HepG2 (cell line): Measurements from ENCODE around the gene RAD54L. TPM values are rescaled to one million over a fixed set of nuclear protein-coding genes. Genes with fewer than 3 reads are reported as not detected.

Experiments
- ATAC-seq: fragments of 200-7000 bp; cut with Tn5 transposase; 3 replicates; pipeline ENCODE4 v1.9.1; 2020; ENCODE audit warnings: mild to moderate bottlenecking, moderate library complexity
- BruUV-seq: library from RNA; stranded (reverse); fragments of 400-500 nt; replicated peaks from 2 replicates; lab custom pipeline; 2021; lab: Mats Ljungman, UMichigan
- CTCF ChIA-PET: fragments of 300-600 bp; formaldehyde crosslinking; extraction: SDS; loops from one replicate; lab custom pipeline; 2021; ENCODE audit warnings: low total read pairs, inconsistent platforms, low intra/inter-chr PET ratio; lab: Yijun Ruan, JAX
- POLR2A ChIA-PET: fragments of 350-600 bp; sonication (Branson Sonifier 250); formaldehyde crosslinking; loops from one replicate; lab custom pipeline; 2020; ENCODE audit warnings: antibody characterized with exemption, inconsistent platforms; lab: Yijun Ruan, JAX
- DNase-seq: peaks from one replicate; pipeline ENCODE4 v3.0.0-alpha.2; 2015; ENCODE audit warnings: low spot score
- FAIRE-seq: peaks from 3 replicates; lab custom pipeline; 2011; peaks lifted over from hg19 to GRCh38; lab: Jason Lieb, UNC
- H2AFZ ChIP-seq: one replicate; pipeline ENCODE4 v1.6.1; 2011; ENCODE audit warnings: low read length, inconsistent platforms
- H3K27ac ChIP-seq: fragments of 300-600 bp; 3 replicates; pipeline ENCODE4 v1.8.0; 2011; ENCODE audit warnings: mixed run types, mild to moderate bottlenecking, mixed read lengths, low read length, inconsistent platforms; ENCODE audit not compliant: insufficient read depth; ENCODE audit errors: extremely low read length
- H3K27me3 ChIP-seq, 2 experiments: fragments of 200-600 bp in 1 of 2; 2 replicates in 1 of 2; 3 replicates in 1 of 2; pipeline versions ENCODE4 v1.6.0 to v1.8.0; 2011; ENCODE audit warnings: low read length in 2 of 2, mild to moderate bottlenecking in 2 of 2, moderate library complexity in 2 of 2, inconsistent platforms in 1 of 2; ENCODE audit not compliant: insufficient read depth in 2 of 2, control insufficient read depth in 1 of 2
- H3K36me3 ChIP-seq, 2 experiments: fragments of 200-600 bp in 1 of 2; replicated peaks in 1 of 2; 2 replicates in 1 of 2; 3 replicates in 1 of 2; pipeline versions ENCODE4 v1.5.1 to v1.8.0; 2011; ENCODE audit warnings: low read length in 2 of 2, inconsistent platforms in 1 of 2; ENCODE audit not compliant: insufficient read depth in 2 of 2, control insufficient read depth in 1 of 2
- H3K4me1 ChIP-seq: 2 replicates; pipeline ENCODE4 v1.5.1; 2012; ENCODE audit warnings: low read length, inconsistent platforms; ENCODE audit not compliant: insufficient read depth
- H3K4me2 ChIP-seq: 2 replicates; pipeline ENCODE4 v1.6.0; 2011; ENCODE audit warnings: low read depth, low read length, inconsistent platforms
- H3K4me3 ChIP-seq, 3 experiments: fragments of 200-600 bp in 1 of 3; sonication (generic), shearing (Covaris generic) in 1 of 3; replicated peaks in 1 of 3; 2 replicates each; pipeline ENCODE4 v1.5.1; 2011 to 2016; ENCODE audit warnings: low read length in 3 of 3, inconsistent platforms in 2 of 3, low read depth in 2 of 3, mild to moderate bottlenecking in 2 of 3, control low read depth in 1 of 3, mixed read lengths in 1 of 3; ENCODE audit not compliant: insufficient read depth in 1 of 3
- H3K79me2 ChIP-seq: one replicate; pipeline ENCODE4 v1.6.1; 2011; ENCODE audit warnings: low read length, inconsistent platforms; ENCODE audit not compliant: insufficient read depth
- H3K9ac ChIP-seq: 2 replicates; pipeline ENCODE4 v1.6.0; 2011; ENCODE audit warnings: mild to moderate bottlenecking, low read depth, low read length, inconsistent platforms; ENCODE audit not compliant: insufficient read depth
- H3K9me3 ChIP-seq: 2 replicates; pipeline ENCODE4 v1.5.1; 2012; ENCODE audit warnings: mild to moderate bottlenecking, low read length
- H4K20me1 ChIP-seq: 2 replicates; pipeline ENCODE4 v1.6.0; 2011; ENCODE audit warnings: inconsistent platforms, mild to moderate bottlenecking, low read length, moderate library complexity; ENCODE audit not compliant: insufficient read depth
- EP300 ChIP-seq, 3 experiments: sonication (generic) in 1 of 3; formaldehyde crosslinking in 1 of 3; IDR thresholded peaks; 2 replicates each; pipeline versions ENCODE4 v1.5.1 to v1.6.1; 2011 to 2020; ENCODE audit warnings: low read depth in 2 of 3, low read length in 2 of 3, borderline replicate concordance in 1 of 3, improper control_type of control experiment in 1 of 3, mild to moderate bottlenecking in 1 of 3, missing genetic modification reagents in 1 of 3, moderate library complexity in 1 of 3
- GTF3A ChIP-seq: sonication (generic); formaldehyde crosslinking; conservative IDR thresholded peaks from 2 replicates; pipeline ENCODE4 v1.4.0; 2020; ENCODE audit warnings: mild to moderate bottlenecking, missing genetic modification reagents
- LCORL ChIP-seq, 2 experiments: fragments of 450-650 bp in 1 of 2; sonication (generic) in 1 of 2; formaldehyde crosslinking in 1 of 2; IDR thresholded peaks; 2 replicates each; pipeline versions ENCODE4 v1.5.0 to v1.6.1; 2017 to 2020; ENCODE audit warnings: antibody characterized with exemption in 1 of 2, missing genetic modification reagents in 1 of 2
- REPIN1 ChIP-seq: sonication (generic); formaldehyde crosslinking; IDR thresholded peaks from 2 replicates; pipeline ENCODE4 v1.8.0; 2022; ENCODE audit warnings: missing genetic modification reagents, low read depth, mild to moderate bottlenecking, borderline replicate concordance
- ZBTB42 ChIP-seq: sonication (generic); formaldehyde crosslinking; IDR thresholded peaks from 2 replicates; pipeline ENCODE4 v1.5.0; 2020; ENCODE audit warnings: mild to moderate bottlenecking, missing genetic modification reagents
- ZNF367 ChIP-seq: sonication (generic); formaldehyde crosslinking; IDR thresholded peaks from 2 replicates; pipeline ENCODE4 v1.4.0; 2020; ENCODE audit warnings: missing genetic modification reagents, borderline replicate concordance
- ZNF513 ChIP-seq: sonication (generic); formaldehyde crosslinking; conservative IDR thresholded peaks from 2 replicates; pipeline ENCODE4 v1.5.0; 2020; ENCODE audit warnings: missing genetic modification reagents
- ZNF704 ChIP-seq: sonication (generic); formaldehyde crosslinking; IDR thresholded peaks from 2 replicates; pipeline ENCODE4 v1.8.1; 2023; ENCODE audit warnings: mild to moderate bottlenecking, inconsistent platforms, moderate library complexity, missing genetic modification reagents, borderline replicate concordance
- ZNF747 ChIP-seq: sonication (generic); formaldehyde crosslinking; IDR thresholded peaks from 2 replicates; pipeline ENCODE4 v1.8.1; 2023; ENCODE audit warnings: missing genetic modification reagents, mild to moderate bottlenecking, borderline replicate concordance
- WGBS: methylation state at CpG from one replicate; pipeline ENCODE4 v1.1.6; 2017; ENCODE audit warnings: low lambda C conversion rate; 5-methylcytosine and 5-hydroxymethylcytosine counted together
- in situ Hi-C: cut with HindIII; loops from 2 replicates; pipeline ENCODE4 v1.10.0; 2017; ENCODE audit warnings: low pct_unique_long_range_greater_than_20kb; ENCODE audit not compliant: extremely low pct_ligation_motif_present
- intact Hi-C: fragments of 100-400 bp; cut with micrococcal nuclease; formaldehyde crosslinking; loops from one replicate; pipeline ENCODE4 v1.10.0; 2022; ENCODE audit not compliant: unreplicated experiment
- polyA plus RNA-seq, 8 experiments: library from polyadenylated mRNA; depleted of rRNA in 3 of 8; stranded (reverse) in 7 of 8; unstranded in 1 of 8; fragments of >200 nt; fragmentation: Illumina TruSeq in 4 of 8; extraction: Trizol in 4 of 8; gene quantifications; 2 replicates each; pipeline versions ENCODE4 v1.2.1 to v1.2.3, GENCODE V29; 2011 to 2016; ENCODE audit warnings: low read depth in 4 of 8, missing spikeins in 1 of 8, mixed read lengths in 1 of 8; ENCODE audit not compliant: insufficient read depth in 1 of 8
- total RNA-seq, 5 experiments: library from RNA; depleted of rRNA; stranded (reverse); fragments of >200 nt; fragmentation: Illumina TruSeq; extraction: Trizol; gene quantifications; 2 replicates each; pipeline ENCODE4 v1.2.3, GENCODE V29; 2016; ENCODE audit warnings: low read depth in 1 of 5
- TF ChIP-seq, protein P1 (sequence below): sonication (generic); formaldehyde crosslinking; IDR thresholded peaks from 2 replicates; pipeline ENCODE4 v1.8.0; 2022; ENCODE audit warnings: missing genetic modification reagents, mild to moderate bottlenecking, borderline replicate concordance

RAD54L gene
- total and polyA plus RNA-seq, 2 of the 13 experiments (the other 11 are each of a cell fraction or from before 2014, with no cell fraction given): 10.2 to 30.0 TPM

- H3K9ac ChIP-seq: peak overlapping the region; percentile 85; the same call in 1 of the 2 replicates
- H4K20me1 ChIP-seq: no peaks in the 10 kb centered on the region
- H3K4me2 ChIP-seq: peak overlapping the region; percentile 96
- H3K4me1 ChIP-seq: peaks cover 31% of the 10 kb centered on the region
- H2AFZ ChIP-seq: no peak overlapping the region
- POLR2A ChIA-PET: interaction anchor here (0.5 to 4.3 kb wide), 6 partner anchors 8 to 141 kb away, joined by 3 to 24 read pairs (median 7); no protein-coding TSS in a partner anchor
- no peak for DNase-seq
- H3K27me3 ChIP-seq: 0 out of 5 replicates have a peak, but pooled peaks cover 0 to 6% of the 10 kb centered on the region in 2 experiments
- FAIRE-seq: no peak
- intact Hi-C loops (loop anchor here (2.0 kb wide), 1 partner anchor 18 kb away; no protein-coding TSS in a partner anchor), in situ Hi-C loops (no loop called here)
- ATAC-seq: no peak
- H3K79me2 ChIP-seq: no peaks in the 10 kb centered on the region
- TF ChIP-seq REPIN1 (CRISPR knock-in tag) (peak; percentile 3; the same call in 1 of the 2 replicates), LCORL (IDR thresholded peaks at IDR 0.05) (no peak), LCORL (CRISPR knock-in tag; IDR thresholded peaks at IDR 0.05) (no peak), GTF3A (CRISPR knock-in tag) (no peak)
- WGBS: 91% methylated on average over 3 of the region's 3 CpGs
- no peaks in the 10 kb centered on the region for H3K9me3 ChIP-seq
- H3K4me3 ChIP-seq: peak overlapping the region; percentile 86 to 98 (median 89); a peak in 4 of 6 replicates
- CTCF ChIA-PET: no interaction called here
- no peak overlapping the region for H3K27ac ChIP-seq
- no peaks in the 10 kb centered on the region; a peak in 1 of 5 replicates for H3K36me3 ChIP-seq
- no TSS peak for BruUV-seq
Observed at GRCh38 chr1:46199233-46199749, 48.3 kb upstream of the RAD54L start.

DNA sequence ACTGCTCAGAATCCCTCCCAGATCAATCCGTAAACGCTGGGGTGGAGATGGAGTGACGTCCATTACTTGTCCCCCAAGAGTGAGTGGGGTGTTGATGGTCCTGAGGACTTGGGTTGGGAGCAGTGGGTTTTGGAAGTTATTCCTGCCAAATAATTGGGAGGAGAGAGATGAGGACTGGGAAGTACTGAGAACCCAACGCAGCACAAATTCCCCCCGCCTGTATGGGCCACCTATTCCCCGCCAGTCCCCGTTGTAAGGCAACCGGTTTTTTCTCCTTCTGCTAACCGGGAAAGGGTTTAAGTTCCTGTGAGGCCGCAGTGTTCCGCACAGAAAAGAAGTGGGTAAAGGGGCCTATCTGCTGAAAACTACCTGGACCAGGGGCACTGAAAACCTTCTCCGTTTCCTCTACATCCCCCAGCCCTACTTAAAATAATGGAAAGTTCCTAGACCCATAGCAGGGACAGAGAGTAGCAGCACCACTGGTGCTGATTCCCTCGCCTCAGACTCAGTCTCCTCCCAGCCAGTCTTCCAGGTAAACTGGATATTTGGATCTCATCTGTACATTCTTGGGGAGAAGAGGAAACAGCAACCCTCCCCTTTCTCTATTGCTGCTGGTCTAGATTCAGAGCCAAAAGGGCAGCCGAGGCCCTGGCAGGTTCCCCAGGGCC is 43.7 kb upstream of the RAD54L start:
- in situ Hi-C loops: no loop called here
- DNase-seq (no peak), ATAC-seq (peak; percentile 25), FAIRE-seq (no peak)
- Histone ChIP-seq H3K9me3 (no peaks in the 10 kb centered on the region), H3K79me2 (no peaks in the 10 kb centered on the region), H3K4me2 (peak overlapping the region; percentile 69), H2AFZ (no peak overlapping the region), H3K27me3 (0 out of 5 replicates have a peak, but pooled peaks cover 0 to 6% of the 10 kb centered on the region in 2 experiments), H3K9ac (no peak overlapping the region), H3K27ac (no peak overlapping the region), H3K36me3 (no peaks in the 10 kb centered on the region), H3K4me3 (peak overlapping the region; percentile 36 to 71 (median 37); a peak in 3 of 6 replicates), H3K4me1 (peaks cover 14% of the 10 kb centered on the region), H4K20me1 (no peaks in the 10 kb centered on the region)
- no TSS peak for BruUV-seq
- TF ChIP-seq EP300 (IDR thresholded peaks at IDR 0.05; ENCODE audit: low read depth in 2 of 2, low read length in 2 of 2) (no peak), EP300 (CRISPR knock-in tag; IDR thresholded peaks at IDR 0.05; ENCODE audit: borderline replicate concordance) (no peak), ZNF513 (CRISPR knock-in tag) (no peak), ZNF704 (CRISPR knock-in tag) (no peak), ZNF367 (CRISPR knock-in tag) (no peak), ZNF747 (CRISPR knock-in tag) (no peak), ZBTB42 (CRISPR knock-in tag) (no peak)
- TF ChIP-seq, protein P1, sequence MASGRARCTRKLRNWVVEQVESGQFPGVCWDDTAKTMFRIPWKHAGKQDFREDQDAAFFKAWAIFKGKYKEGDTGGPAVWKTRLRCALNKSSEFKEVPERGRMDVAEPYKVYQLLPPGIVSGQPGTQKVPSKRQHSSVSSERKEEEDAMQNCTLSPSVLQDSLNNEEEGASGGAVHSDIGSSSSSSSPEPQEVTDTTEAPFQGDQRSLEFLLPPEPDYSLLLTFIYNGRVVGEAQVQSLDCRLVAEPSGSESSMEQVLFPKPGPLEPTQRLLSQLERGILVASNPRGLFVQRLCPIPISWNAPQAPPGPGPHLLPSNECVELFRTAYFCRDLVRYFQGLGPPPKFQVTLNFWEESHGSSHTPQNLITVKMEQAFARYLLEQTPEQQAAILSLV: no peak
- intact Hi-C loops: no loop called here
- 63% methylated on average over 13 of the region's 14 CpGs for WGBS
- ChIA-PET POLR2A (no interaction called here), CTCF (no interaction called here)
